GM12878 (cell line): Measurements from ENCODE around the gene CDH9. TPM values are rescaled to one million over a fixed set of nuclear protein-coding genes. Genes with fewer than 3 reads are reported as not detected.

ENCODE experiments used
- ATAC-seq: fragments of 200-7000 bp; cut with Tn5 transposase; 3 replicates; pipeline ENCODE4 v1.9.1; 2020; ENCODE audit warnings: mild to moderate bottlenecking, moderate library complexity
- BruUV-seq: library from RNA; stranded (reverse); fragments of 400-500 nt; replicated peaks from 2 replicates; lab custom pipeline; 2021; lab: Mats Ljungman, UMichigan
- CTCF ChIA-PET: fragments of 300-600 bp; sonication (Branson Sonifier 250); formaldehyde crosslinking; extraction: SDS; loops from one replicate; lab custom pipeline; 2021; ENCODE audit warnings: inconsistent platforms; lab: Yijun Ruan, JAX
- POLR2A ChIA-PET: fragments of 350-600 bp; formaldehyde crosslinking; extraction: SDS; loops from one replicate; lab custom pipeline; 2021; ENCODE audit warnings: inconsistent platforms; lab: Charles Lee
- RAD21 ChIA-PET: fragments of 300-600 bp; sonication (Branson Sonifier 250); formaldehyde crosslinking; loops from one replicate; lab custom pipeline; 2023; ENCODE audit warnings: antibody characterized with exemption; ENCODE audit not compliant: unreplicated experiment; lab: Charles Lee
- SMC1A ChIA-PET: fragments of 300-600 bp; sonication (Branson Sonifier 250); formaldehyde crosslinking; loops from one replicate; lab custom pipeline; 2023; ENCODE audit not compliant: unreplicated experiment, uncharacterized antibody; lab: Charles Lee
- DNase-seq: peaks from one replicate; pipeline ENCODE4 v3.0.0-alpha.2; 2011; ENCODE audit warnings: low read depth, low spot score
- FAIRE-seq: peaks from 3 replicates; lab custom pipeline; 2011; peaks lifted over from hg19 to GRCh38; lab: Jason Lieb, UNC
- H2AFZ ChIP-seq: 2 replicates; pipeline ENCODE4 v1.6.0; 2011; ENCODE audit warnings: low read depth, low read length, control low read depth; ENCODE audit not compliant: control insufficient read depth
- H3K27ac ChIP-seq: 2 replicates; pipeline ENCODE4 v1.5.1; 2011; ENCODE audit warnings: control low read depth; ENCODE audit not compliant: control insufficient read depth, insufficient read depth
- H3K27me3 ChIP-seq, 2 experiments: replicated peaks in 1 of 2; 2 replicates each; pipeline versions ENCODE4 v1.6.0 to v1.6.1; 2011; ENCODE audit warnings: low read length in 1 of 2; ENCODE audit not compliant: control insufficient read depth in 2 of 2, insufficient read depth in 2 of 2
- H3K36me3 ChIP-seq, 2 experiments: 2 replicates each; pipeline ENCODE4 v1.5.1; 2011; ENCODE audit warnings: low read length in 1 of 2; ENCODE audit not compliant: control insufficient read depth in 2 of 2, insufficient read depth in 2 of 2
- H3K4me1 ChIP-seq: 2 replicates; pipeline ENCODE4 v1.6.1; 2011; ENCODE audit warnings: mild to moderate bottlenecking, low read length, moderate library complexity, mixed read lengths; ENCODE audit not compliant: control insufficient read depth, insufficient read depth
- H3K4me2 ChIP-seq: 2 replicates; pipeline ENCODE4 v1.6.0; 2011; ENCODE audit warnings: control low read depth; ENCODE audit not compliant: control insufficient read depth, insufficient read depth
- H3K4me3 ChIP-seq: fragments of 200-600 bp; sonication (generic); 2 replicates; pipeline ENCODE4 v1.5.1; 2016
- H3K79me2 ChIP-seq: 2 replicates; pipeline ENCODE4 v1.6.0; 2011; ENCODE audit warnings: low read length; ENCODE audit not compliant: control insufficient read depth, insufficient read depth
- H3K9ac ChIP-seq: 2 replicates; pipeline ENCODE4 v1.8.0; 2011; ENCODE audit warnings: low read length, control low read depth, mixed read lengths; ENCODE audit not compliant: control insufficient read depth, insufficient read depth
- H3K9me3 ChIP-seq: replicated peaks from 3 replicates; pipeline ENCODE4 v1.5.1; 2011; ENCODE audit warnings: mild to moderate bottlenecking, low read length; ENCODE audit not compliant: control insufficient read depth, insufficient read depth
- H4K20me1 ChIP-seq: 2 replicates; pipeline ENCODE4 v1.6.0; 2011; ENCODE audit not compliant: control insufficient read depth, insufficient read depth
- CHD2 ChIP-seq: IDR thresholded peaks from 2 replicates; pipeline ENCODE4 v1.6.1; 2011; ENCODE audit warnings: low read depth, low read length, improper control_type of control experiment, borderline replicate concordance
- EP300 ChIP-seq, 2 experiments: fragments of 150-350 bp in 1 of 2; IDR thresholded peaks; 2 replicates each; pipeline ENCODE4 v1.6.1; 2011 to 2012; ENCODE audit warnings: low read depth in 2 of 2, low read length in 2 of 2, borderline replicate concordance in 1 of 2, improper control_type of control experiment in 1 of 2, inconsistent platforms in 1 of 2; ENCODE audit not compliant: control insufficient read depth in 1 of 2
- NRF1 ChIP-seq: conservative IDR thresholded peaks from 2 replicates; pipeline ENCODE4 v1.6.1; 2011; ENCODE audit warnings: mild to moderate bottlenecking, low read depth, low read length, improper control_type of control experiment
- ZNF274 ChIP-seq: IDR thresholded peaks from one replicate; pipeline ENCODE4 v1.8.0; 2011; ENCODE audit not compliant: insufficient read length, insufficient read depth
- WGBS: methylation state at CpG from one replicate; pipeline ENCODE4 v1.1.6; 2016; ENCODE audit warnings: low lambda C conversion rate; ENCODE audit not compliant: insufficient replicate concordance, insufficient coverage; ENCODE audit errors: missing lambda C conversion rate; 5-methylcytosine and 5-hydroxymethylcytosine counted together
- in situ Hi-C: fragments of 300-500 bp; cut with MboI; formaldehyde crosslinking; loops from 9 replicates; pipeline ENCODE4 v1.14.3; 2018; ENCODE audit warnings: mixed read lengths
- intact Hi-C: fragments of 100-400 bp; cut with micrococcal nuclease; formaldehyde crosslinking; loops from one replicate; pipeline ENCODE4 v1.14.2; 2022; ENCODE audit not compliant: unreplicated experiment
- polyA plus RNA-seq, 11 experiments: library from polyadenylated mRNA; depleted of rRNA in 4 of 11; unstranded in 6 of 11; stranded (reverse) in 5 of 11; fragments of >200 nt; fragmentation: Nextera tagmentation in 4 of 11; fragmentation: Illumina TruSeq in 1 of 11; extraction: Ambion mirVana in 4 of 11; extraction: Trizol in 1 of 11; gene quantifications; 1 replicate in 1 of 11; 2 replicates in 10 of 11; pipeline versions ENCODE4 v1.2.1 to v1.2.3, GENCODE V29; 2011 to 2016; ENCODE audit warnings: inconsistent platforms in 2 of 11, missing spikeins in 2 of 11, low read depth in 1 of 11
- total RNA-seq, 4 experiments: library from RNA; depleted of rRNA in 3 of 4; stranded (reverse); fragments of >200 nt in 3 of 4; fragmentation: Illumina TruSeq in 1 of 4; extraction: Trizol in 1 of 4; gene quantifications; 2 replicates each; pipeline versions ENCODE4 v1.2.1 to v1.2.3, GENCODE V29; 2013 to 2021
- TF ChIP-seq, protein P1 (sequence below): fragments of 450-650 bp; conservative IDR thresholded peaks from 2 replicates; pipeline ENCODE4 v1.6.1; 2017; ENCODE audit warnings: mild to moderate bottlenecking, moderate library complexity
- TF ChIP-seq, protein P2 (sequence below): fragments of 450-650 bp; IDR thresholded peaks from 2 replicates; pipeline ENCODE4 v1.6.1; 2017; ENCODE audit warnings: mild to moderate bottlenecking, moderate library complexity

CDH9 gene
- total and polyA plus RNA-seq, 10 of the 15 experiments (the other 5 are each of a cell fraction or from before 2014, with no cell fraction given), result not detected

DNA sequence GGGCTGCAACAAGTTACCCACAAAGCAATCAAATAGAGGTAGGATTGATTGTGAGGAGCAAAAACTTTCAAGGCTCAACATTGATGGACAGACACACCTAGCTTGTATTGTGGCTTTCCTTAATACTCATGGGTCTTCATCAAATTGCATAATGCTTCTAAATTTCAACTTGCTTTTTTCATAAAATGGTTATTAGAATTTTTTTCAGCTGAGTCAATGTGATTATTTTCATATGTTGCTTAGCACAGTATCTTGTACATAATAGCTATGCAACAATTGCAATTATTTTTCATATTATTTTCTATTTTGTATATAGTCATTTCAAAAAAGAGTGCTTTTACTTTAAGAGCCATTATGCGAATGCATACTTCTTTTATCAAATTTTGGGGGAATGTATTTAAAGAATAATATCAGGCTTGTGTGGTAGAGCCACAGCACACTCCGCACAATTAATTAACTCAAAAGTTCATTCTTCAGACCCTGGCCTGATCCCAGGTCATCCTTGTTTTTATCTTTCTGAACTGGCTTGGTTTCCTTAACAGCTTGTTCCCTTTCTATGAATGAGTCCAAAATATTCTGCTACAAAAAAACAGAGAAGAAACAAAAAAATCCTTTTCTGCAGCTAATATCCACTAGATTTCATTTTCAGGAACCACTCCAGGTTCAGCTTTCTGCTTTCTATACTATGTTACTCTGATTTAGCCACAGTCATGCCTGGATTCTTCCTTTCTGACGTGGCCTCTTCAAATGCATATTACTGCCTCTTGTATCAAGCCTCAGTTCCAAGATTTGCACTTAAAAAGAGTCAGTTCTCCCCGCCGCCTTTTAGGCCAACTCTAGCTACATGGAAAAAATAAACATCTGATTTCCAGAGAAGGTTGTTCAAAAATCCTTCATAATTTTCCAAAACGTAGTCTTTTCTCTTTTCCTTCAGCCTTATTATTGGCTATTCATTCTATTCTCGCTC is 45.3 kb upstream of the CDH9 start:
- POLR2A ChIA-PET, result no interaction called here
- DNase-seq (no peak), ATAC-seq (no peak), FAIRE-seq (no peak)
- CTCF ChIA-PET, result no interaction called here
- intact Hi-C loops, result no loop called here
- SMC1A ChIA-PET, result no interaction called here
- no peaks in the 10 kb centered on the region for H3K79me2 ChIP-seq
- no peak overlapping the region for H3K4me2 ChIP-seq
- H3K4me1 ChIP-seq, result no peaks in the 10 kb centered on the region
- no peak overlapping the region for H3K4me3 ChIP-seq
- no peaks in the 10 kb centered on the region for H3K36me3 ChIP-seq
- WGBS, result 29% methylated on average over 7 of the region's 7 CpGs
- no TSS peak for BruUV-seq
- in situ Hi-C loops, result no loop called here
- H2AFZ ChIP-seq, result no peak overlapping the region
- H3K9ac ChIP-seq, result no peak overlapping the region
- TF ChIP-seq NRF1, result no peak
- no peak for TF ChIP-seq CHD2
- no peaks in the 10 kb centered on the region for H4K20me1 ChIP-seq
- no peaks in the 10 kb centered on the region for H3K27me3 ChIP-seq
- no peaks in the 10 kb centered on the region for H3K9me3 ChIP-seq
- no peak overlapping the region for H3K27ac ChIP-seq
- RAD21 ChIA-PET, result no interaction called here

DNA sequence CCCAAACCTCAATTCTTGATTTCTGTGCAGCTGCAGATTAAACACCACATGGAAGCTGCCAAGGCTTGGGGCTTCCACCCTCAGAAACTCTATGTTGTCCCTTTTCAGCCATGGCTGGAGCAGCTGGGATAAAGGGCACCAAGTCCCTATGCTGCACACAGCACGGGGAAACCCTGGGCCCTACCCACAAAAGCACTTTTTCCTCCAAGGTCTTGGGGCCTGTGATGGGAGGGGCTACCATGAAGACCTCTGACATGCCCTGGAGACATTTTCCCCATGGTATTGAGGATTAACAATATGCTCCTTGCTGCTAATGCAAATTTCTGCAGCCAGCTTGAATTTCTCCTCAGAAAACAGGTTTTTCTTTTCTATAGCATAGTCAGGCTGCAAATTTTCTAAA is 41.8 kb upstream of the CDH9 start:
- Histone ChIP-seq H3K4me2 (no peak overlapping the region), H2AFZ (no peak overlapping the region), H3K36me3 (no peaks in the 10 kb centered on the region), H3K79me2 (no peaks in the 10 kb centered on the region), H4K20me1 (no peaks in the 10 kb centered on the region), H3K4me1 (no peaks in the 10 kb centered on the region), H3K27me3 (no peaks in the 10 kb centered on the region), H3K27ac (no peak overlapping the region), H3K4me3 (no peak overlapping the region), H3K9ac (no peak overlapping the region), H3K9me3 (no peaks in the 10 kb centered on the region)
- 5% methylated on average over 1 of the region's 1 CpG for WGBS
- no TSS peak for BruUV-seq
- DNase-seq (no peak), ATAC-seq (no peak), FAIRE-seq (no peak)
- ChIA-PET RAD21 (no interaction called here), CTCF (no interaction called here), SMC1A (no interaction called here), POLR2A (no interaction called here)
- in situ Hi-C loops, result no loop called here
- intact Hi-C loops, result no loop called here
- TF ChIP-seq ZNF274, result no peak
- no peak for TF ChIP-seq EP300 (IDR thresholded peaks at IDR 0.05; ENCODE audit: borderline replicate concordance in 1 of 2, control insufficient read depth in 1 of 2, low read depth in 2 of 2, low read length in 2 of 2)
- TF ChIP-seq, protein P1, sequence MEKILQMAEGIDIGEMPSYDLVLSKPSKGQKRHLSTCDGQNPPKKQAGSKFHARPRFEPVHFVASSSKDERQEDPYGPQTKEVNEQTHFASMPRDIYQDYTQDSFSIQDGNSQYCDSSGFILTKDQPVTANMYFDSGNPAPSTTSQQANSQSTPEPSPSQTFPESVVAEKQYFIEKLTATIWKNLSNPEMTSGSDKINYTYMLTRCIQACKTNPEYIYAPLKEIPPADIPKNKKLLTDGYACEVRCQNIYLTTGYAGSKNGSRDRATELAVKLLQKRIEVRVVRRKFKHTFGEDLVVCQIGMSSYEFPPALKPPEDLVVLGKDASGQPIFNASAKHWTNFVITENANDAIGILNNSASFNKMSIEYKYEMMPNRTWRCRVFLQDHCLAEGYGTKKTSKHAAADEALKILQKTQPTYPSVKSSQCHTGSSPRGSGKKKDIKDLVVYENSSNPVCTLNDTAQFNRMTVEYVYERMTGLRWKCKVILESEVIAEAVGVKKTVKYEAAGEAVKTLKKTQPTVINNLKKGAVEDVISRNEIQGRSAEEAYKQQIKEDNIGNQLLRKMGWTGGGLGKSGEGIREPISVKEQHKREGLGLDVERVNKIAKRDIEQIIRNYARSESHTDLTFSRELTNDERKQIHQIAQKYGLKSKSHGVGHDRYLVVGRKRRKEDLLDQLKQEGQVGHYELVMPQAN, result no peak
- TF ChIP-seq, protein P2, sequence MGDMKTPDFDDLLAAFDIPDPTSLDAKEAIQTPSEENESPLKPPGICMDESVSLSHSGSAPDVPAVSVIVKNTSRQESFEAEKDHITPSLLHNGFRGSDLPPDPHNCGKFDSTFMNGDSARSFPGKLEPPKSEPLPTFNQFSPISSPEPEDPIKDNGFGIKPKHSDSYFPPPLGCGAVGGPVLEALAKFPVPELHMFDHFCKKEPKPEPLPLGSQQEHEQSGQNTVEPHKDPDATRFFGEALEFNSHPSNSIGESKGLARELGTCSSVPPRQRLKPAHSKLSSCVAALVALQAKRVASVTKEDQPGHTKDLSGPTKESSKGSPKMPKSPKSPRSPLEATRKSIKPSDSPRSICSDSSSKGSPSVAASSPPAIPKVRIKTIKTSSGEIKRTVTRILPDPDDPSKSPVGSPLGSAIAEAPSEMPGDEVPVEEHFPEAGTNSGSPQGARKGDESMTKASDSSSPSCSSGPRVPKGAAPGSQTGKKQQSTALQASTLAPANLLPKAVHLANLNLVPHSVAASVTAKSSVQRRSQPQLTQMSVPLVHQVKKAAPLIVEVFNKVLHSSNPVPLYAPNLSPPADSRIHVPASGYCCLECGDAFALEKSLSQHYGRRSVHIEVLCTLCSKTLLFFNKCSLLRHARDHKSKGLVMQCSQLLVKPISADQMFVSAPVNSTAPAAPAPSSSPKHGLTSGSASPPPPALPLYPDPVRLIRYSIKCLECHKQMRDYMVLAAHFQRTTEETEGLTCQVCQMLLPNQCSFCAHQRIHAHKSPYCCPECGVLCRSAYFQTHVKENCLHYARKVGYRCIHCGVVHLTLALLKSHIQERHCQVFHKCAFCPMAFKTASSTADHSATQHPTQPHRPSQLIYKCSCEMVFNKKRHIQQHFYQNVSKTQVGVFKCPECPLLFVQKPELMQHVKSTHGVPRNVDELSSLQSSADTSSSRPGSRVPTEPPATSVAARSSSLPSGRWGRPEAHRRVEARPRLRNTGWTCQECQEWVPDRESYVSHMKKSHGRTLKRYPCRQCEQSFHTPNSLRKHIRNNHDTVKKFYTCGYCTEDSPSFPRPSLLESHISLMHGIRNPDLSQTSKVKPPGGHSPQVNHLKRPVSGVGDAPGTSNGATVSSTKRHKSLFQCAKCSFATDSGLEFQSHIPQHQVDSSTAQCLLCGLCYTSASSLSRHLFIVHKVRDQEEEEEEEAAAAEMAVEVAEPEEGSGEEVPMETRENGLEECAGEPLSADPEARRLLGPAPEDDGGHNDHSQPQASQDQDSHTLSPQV, result no peak
